Stimulated activated CD8-positive, alpha-beta memory T cell treated with anti-CD3 and anti-CD28 coated beads, Interleukin-15, amount 100 ng/mL, for 48 hours (primary cell): ENCODE results near the gene TJP1.
A peak's percentile ranks its signal among the peaks of the same experiment; 100 is the strongest.
"Not testable (repeated sequence)": the region's sequence is repeated elsewhere in the genome, so short reads cannot be mapped to it uniquely, and the experiment has no call there.

ENCODE experiments used
- DNase-seq, 2 donors: peaks; one replicate each; pipeline ENCODE4 v3.0.0-alpha.2; 2020; ENCODE audit warnings: low read depth in 2 of 2

The TJP1 gene

GRCh38 chr15:29681946-29682345, 140.3 kb downstream of the TJP1 start:
- DNase-seq: no peak

GRCh38 chr15:29681166-29681845, 141.0 kb downstream of the TJP1 start:
- DNase-seq: no peak

GRCh38 chr15:29680465-29681165, 141.7 kb downstream of the TJP1 start:
- DNase-seq: no peak

GRCh38 chr15:29678504-29679034, 143.7 kb downstream of the TJP1 start:
- DNase-seq: no peak

- DNase-seq: no peak
Observed at GRCh38 chr15:29677871-29678461, 144.3 kb downstream of the TJP1 start.

- no peak for DNase-seq
Observed at GRCh38 chr15:29677455-29677854, 144.8 kb downstream of the TJP1 start.

- no peak for DNase-seq
Observed at GRCh38 chr15:29676961-29677402, 145.3 kb downstream of the TJP1 start.

- DNase-seq: not testable (repeated sequence)
Observed at GRCh38 chr15:29676374-29676960, 145.8 kb downstream of the TJP1 start.

GRCh38 chr15:29675791-29676301, 146.4 kb downstream of the TJP1 start:
- DNase-seq: no peak

- DNase-seq: no peak
Observed at GRCh38 chr15:29674661-29675533, 147.4 kb downstream of the TJP1 start.

GRCh38 chr15:29672923-29673809, 149.1 kb downstream of the TJP1 start:
- DNase-seq: no peak

GRCh38 chr15:29672446-29672845, 149.8 kb downstream of the TJP1 start:
- DNase-seq: no peak

GRCh38 chr15:29672046-29672445, 150.2 kb downstream of the TJP1 start:
- not testable (repeated sequence) for DNase-seq

GRCh38 chr15:29670998-29671981, 151.0 kb downstream of the TJP1 start:
- DNase-seq: no peak

GRCh38 chr15:29670266-29670665, 152.0 kb downstream of the TJP1 start:
- no peak for DNase-seq

GRCh38 chr15:29669823-29670222, 152.4 kb downstream of the TJP1 start:
- DNase-seq: no peak

- peak in 1 of 2 donors; percentile 7 for DNase-seq
Observed at GRCh38 chr15:29668120-29668602, 154.1 kb downstream of the TJP1 start.

GRCh38 chr15:29666241-29666640, 156.0 kb downstream of the TJP1 start:
- no peak for DNase-seq
